Pons (tissue), 1 donor: ENCODE measurements around the gene SLC34A1.

Source experiments
- DNase-seq: peaks from one replicate; pipeline ENCODE4 v3.0.0-alpha.2; 2016; ENCODE audit warnings: low spot score

SLC34A1 gene

GRCh38 chr5:177388521-177389052 is 4.4 kb downstream of the SLC34A1 start:
- no peak for DNase-seq

GRCh38 chr5:177389241-177390169 is 5.3 kb downstream of the SLC34A1 start:
- DNase-seq, result no peak

GRCh38 chr5:177390363-177391300 is 6.4 kb downstream of the SLC34A1 start:
- peak; percentile 73 for DNase-seq

- no peak for DNase-seq
Measured at GRCh38 chr5:177392765-177393164, 8.5 kb downstream of the SLC34A1 start.

GRCh38 chr5:177393206-177393765 is 9.1 kb downstream of the SLC34A1 start:
- DNase-seq, result no peak

- no peak for DNase-seq
Measured at GRCh38 chr5:177393990-177394389, 9.8 kb downstream of the SLC34A1 start.

- DNase-seq, result no peak
Measured at GRCh38 chr5:177396078-177396477, 11.8 kb downstream of the SLC34A1 start.

GRCh38 chr5:177396807-177397206 is 12.6 kb downstream of the SLC34A1 start:
- no peak for DNase-seq

DNA sequence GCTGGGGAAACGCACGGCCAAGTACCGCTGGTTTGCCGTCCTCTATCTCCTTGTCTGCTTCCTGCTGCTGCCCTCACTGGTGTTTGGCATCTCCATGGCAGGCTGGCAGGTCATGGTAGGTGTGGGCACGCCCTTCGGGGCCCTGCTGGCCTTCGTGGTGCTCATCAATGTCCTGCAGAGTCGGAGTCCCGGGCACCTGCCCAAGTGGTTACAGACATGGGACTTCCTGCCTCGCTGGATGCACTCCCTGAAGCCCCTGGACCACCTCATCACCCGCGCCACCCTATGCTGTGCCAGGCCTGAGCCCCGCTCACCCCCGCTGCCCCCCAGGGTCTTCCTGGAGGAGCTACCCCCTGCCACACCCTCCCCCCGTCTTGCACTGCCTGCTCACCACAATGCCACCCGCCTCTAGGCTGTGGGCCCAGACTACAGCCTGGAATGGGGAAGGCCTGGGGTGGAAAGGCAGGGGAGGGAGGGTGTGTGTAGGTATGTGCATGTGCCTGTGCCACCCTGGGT is 13.7 kb downstream of the SLC34A1 start:
- no peak for DNase-seq

DNA sequence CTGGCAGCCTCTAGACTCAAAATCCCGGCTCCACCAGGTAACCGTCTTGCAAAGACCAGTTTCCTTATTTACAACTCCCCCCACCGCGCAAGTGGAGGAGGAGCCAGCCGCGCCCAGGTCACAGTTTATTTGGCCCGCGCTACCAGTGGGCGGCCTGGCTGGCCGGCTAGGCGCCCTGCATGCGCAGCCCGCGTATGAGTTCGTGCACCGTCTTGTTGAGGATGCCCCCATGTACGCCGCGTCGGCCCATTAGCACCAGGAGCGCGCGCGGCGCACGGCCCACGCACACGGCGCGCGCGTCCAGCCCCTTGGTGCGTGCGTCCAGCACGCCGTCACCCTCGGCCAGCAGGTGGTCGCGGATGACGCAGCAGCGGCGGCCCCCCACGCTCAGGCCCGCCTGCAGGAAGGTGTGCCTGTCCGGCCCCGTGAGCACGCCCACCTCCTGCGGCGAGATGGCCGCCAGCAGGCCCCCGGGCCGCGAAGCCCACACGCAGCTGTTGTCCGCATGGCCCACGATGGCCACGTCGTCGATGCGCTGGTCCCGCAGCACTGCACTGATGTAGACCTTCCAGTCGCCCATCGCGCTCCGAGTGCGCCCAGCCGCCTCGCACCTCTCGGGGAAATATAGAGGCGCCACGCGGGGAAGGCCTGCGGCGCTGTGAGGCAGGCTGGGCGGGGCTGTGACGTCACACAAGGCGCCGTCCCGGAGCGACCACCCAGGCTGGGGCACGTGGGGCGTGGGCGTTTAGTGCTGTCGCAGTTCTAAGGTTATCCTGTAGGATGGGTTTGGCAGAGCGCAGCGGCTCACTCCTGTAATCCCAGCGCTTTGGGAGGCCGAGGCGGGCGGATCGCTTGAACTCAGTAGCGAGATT is 16.0 kb downstream of the SLC34A1 start, which contains the start of gene PFN3:
TSS of gene PFN3 (minus strand) at position 665 of the 872 bp plus-strand sequence. CDS start at position 580, 85 bp downstream.
- DNase-seq, result no peak

DNA sequence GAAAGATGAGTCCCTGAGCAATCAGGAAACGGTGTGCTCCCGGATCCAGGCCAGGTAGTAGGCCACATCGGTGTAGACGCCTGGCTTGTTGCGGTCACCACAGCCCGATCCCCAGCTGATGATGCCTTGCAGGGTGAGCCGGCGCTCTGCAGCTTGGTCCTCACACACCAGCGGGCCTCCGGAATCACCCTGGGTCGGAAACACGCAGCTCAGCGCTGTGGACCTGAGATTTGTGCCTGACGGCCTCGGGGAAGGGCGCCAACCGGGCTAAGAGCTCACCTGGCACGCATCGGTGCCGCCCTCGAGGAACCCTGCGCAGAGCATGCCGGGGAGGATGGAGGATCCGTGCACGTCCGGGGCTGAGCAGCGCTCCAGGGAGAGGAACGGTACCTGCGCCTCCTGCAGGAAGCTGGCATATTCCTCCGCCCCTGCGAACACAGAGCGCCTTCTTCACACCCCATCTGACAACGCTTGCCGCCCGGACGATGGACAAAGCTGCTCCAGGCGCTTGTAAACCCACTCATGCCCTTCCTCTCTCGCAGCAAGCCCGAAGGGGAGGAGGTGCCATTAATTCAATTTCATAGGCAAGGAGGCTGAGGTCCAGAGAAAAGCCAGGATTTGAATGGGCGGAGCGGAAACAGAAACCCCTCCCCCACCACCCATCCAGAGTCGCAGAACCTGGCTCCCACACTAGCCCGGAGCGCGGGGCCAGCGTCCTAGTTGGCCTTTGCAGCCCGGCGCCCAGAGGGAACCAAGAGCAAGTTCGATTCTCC is 18.2 kb downstream of the SLC34A1 start:
- DNase-seq, result no peak

DNA sequence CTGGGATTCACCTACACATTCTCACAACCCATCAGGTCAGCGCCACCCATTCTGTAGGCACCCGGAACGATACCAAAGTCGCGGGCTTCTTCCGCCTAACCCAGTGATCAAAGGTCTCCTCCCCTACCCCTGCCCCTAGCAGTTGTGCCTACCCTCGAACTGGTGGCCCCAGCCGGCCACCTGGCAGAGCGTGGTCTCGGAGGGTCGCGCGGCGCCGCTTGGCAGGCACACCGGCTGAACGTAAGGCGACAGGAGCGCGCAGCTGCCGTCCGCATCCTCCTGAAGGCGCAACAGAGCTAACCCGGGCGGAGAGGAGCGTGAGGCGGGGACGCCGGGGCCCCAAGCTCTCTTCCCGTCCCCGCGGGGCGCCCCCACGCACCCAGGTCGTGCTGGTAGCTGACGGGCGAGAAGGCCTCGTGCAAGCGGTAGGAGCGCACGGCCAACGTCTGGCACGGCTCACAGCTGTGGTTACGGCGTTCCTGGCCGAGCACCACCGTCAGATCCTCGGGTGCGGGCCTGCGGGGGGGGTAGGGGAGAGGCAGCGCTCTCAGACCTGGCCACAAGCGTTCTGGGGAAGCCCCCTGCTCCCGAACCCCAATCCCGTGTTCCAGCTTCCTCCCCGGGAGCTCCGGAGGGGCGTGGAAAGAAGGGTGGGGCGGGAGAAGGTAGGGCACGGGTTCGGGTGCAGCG is 19.0 kb downstream of the SLC34A1 start:
- DNase-seq, result no peak

DNA sequence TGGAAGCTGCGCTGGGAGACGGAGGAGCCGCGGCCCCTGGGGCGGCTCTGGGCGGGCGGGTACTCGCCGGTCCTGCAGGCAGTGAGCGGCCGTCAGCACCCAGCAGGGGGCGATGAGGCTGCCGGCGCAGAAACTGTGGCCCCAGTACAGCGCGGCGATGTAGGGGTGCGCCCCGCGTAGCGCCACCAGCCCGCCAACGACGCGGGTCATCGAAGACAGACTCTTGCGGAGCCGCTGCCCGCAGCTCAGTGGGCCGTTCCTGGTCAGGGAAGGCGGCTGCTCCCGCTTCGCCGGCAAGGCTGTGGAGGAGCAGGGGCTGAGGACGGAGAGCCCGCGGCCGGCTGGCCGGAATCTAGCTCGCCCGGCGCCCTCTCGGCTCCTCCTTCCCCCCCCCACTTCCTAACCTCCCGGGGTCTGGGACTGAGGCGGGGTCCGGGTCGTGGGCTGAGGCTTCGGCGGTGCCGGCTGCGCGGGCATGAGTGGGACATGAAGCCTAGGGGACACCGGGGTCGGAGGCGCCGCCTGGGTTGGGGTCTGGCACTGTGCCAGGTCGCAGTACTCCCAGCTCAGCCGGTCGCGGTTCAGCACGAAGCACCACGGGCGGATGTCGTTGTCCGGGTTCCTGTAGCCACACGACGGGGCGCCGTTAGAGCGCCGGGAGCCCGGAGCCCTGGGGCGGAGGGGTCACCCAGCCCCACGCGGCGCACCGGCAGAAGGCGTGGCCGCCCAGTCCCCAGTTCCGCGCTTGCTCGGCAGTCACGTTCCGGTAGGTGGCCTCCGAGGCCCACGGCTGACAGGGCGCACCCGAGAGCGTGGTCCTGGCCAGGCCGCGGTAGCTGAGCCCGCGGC is 19.8 kb downstream of the SLC34A1 start:
- peak; percentile 35 for DNase-seq

DNA sequence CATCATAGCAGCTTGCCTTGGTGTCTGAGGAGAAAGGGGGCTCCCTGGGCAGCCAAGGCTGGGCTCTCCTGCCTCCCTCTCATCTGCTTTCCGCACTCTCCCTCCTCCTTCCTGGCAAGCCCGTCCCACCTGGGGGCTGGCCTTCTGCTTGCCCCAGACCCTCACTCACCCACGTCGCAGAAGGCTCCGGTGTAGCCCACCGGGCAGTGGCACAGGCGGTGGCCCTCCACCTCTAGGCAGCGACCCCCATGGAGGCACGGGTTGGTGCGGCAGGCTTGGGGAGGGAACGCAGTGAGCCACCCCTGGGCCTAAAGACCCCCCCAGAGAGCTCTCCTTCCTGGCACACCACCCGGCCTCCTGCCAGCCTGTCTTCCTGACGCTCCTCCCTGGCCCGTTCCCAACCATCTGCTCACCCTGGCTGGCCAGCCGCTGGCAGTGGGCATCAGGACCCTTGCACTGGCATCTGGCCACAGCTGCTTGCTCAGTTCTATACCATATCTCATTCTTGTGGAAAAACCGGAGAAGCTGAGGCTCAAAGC is 20.5 kb downstream of the SLC34A1 start:
- no peak for DNase-seq

- no peak for DNase-seq
Measured at GRCh38 chr5:177405312-177405711, 21.1 kb downstream of the SLC34A1 start.

- no peak for DNase-seq
Measured at GRCh38 chr5:177405805-177406204, 21.6 kb downstream of the SLC34A1 start.

GRCh38 chr5:177409043-177409801 is 25.0 kb downstream of the SLC34A1 start, which contains the start of gene F12:
Gene F12, minus strand, starts transcription at chr5:177409564. Its CDS starts 37 bp downstream, at chr5:177409527.
- no peak for DNase-seq
